Measurements from ENCODE around the gene DLK2.
"Not testable (repeated sequence)": the region's sequence is repeated elsewhere in the genome, so short reads cannot be mapped to it uniquely, and the experiment has no call there.

The DLK2 gene

GRCh38 chr6:43481075-43481474 lies 25.7 kb upstream of the DLK2 start:
- no peak for DNase-seq

- DNase-seq = no peak
These were observed 22.6 kb upstream of the DLK2 start for GRCh38 chr6:43478008-43478372.

GRCh38 chr6:43477235-43478007 lies 22.1 kb upstream of the DLK2 start, which contains the start of gene TJAP1:
TSS of gene TJAP1 (plus strand) at chr6:43477570. CDS start at chr6:43499002, 21,432 bp downstream.
- DNase-seq = peak; percentile 97

DNA sequence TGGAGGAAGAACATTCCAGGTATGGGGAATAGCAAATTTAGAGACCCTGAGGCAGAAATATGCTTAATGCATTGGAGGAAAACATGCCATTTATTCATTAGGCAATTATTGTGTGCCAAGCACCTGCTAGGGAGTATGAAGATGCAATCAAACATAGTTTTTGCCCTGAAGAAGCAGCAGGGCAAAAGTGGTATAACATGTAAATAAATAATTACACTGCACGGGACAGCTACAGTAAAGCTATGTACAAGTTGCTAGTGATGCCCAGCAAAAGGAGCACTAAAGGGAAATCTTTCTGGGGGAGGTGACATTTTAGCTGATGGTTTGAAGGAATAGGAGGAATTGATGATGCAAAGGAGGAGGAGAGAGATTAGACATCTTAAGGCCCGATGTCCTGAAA lies 21.4 kb upstream of the DLK2 start:
- no peak for DNase-seq

GRCh38 chr6:43475516-43475915 lies 20.2 kb upstream of the DLK2 start:
- peak; percentile 80 for DNase-seq

DNA sequence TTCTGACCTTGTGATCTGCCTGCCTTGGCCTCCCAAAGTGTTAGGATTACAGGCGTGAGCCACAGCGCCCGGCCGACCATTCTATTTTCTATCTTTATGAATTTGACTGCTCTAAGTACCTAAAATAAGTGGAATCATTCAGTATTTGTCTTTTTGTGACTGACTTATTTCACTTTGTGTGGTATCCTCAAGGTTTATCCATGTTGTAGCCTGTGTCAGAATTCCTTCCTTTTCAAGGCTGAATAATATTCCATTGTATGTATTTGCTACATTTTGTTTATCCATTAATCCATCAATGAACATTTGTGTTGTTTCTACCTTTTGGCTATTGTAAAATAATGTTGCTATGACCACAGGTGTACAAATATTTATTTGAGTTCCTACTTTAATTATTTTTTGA lies 17.2 kb upstream of the DLK2 start:
- DNase-seq = no peak

GRCh38 chr6:43471399-43471798 lies 16.1 kb upstream of the DLK2 start:
- DNase-seq = no peak

- no peak for DNase-seq
These were observed 14.6 kb upstream of the DLK2 start for GRCh38 chr6:43469947-43470346.

GRCh38 chr6:43468748-43469681 lies 13.7 kb upstream of the DLK2 start:
- peak; percentile 76 for DNase-seq

GRCh38 chr6:43468240-43468639 lies 12.9 kb upstream of the DLK2 start:
- DNase-seq = no peak

- no peak for DNase-seq
These were observed 12.4 kb upstream of the DLK2 start for GRCh38 chr6:43467752-43468151.

DNA sequence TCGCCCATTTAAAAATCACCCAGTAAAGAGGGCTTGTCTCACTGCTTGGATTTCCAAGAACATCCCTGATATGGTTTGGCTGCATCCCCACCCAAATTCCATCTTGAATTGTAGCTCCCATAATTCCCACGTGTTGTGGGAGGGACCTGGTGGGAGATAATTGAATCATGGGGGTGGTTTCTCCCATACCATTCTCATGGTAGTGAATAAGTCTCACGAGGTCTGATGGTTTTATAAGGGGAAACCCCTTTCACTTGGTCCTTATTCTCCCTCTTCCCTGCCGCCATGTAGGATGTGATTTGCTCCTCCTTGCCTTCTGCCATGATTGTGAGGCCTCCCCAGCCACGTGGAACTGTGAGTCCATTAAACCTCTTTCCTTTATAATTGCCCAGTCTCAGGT lies 11.9 kb upstream of the DLK2 start:
- not testable (repeated sequence) for DNase-seq

- no peak for DNase-seq
These were observed 10.6 kb upstream of the DLK2 start for GRCh38 chr6:43465948-43466347.

- DNase-seq = no peak
These were observed 9.0 kb upstream of the DLK2 start for GRCh38 chr6:43464337-43464736.

DNA sequence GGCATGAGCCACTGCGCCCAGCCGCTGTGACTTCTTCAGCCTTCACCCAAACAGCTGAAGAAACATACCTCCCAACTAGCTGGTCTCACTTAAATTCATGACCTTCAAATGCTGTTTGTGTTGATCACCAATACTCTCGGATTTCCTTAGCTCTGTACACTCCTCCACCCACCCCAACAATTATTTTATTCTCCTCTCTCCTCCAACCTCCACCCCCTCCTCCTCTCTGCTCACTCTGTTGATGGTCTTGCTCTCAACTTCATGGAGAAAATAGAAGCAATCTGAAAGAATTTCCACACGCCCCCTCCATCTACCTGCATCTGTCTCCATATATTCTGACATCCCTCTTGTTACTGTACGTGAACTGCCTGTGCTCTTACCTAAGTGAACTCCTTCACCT lies 6.6 kb upstream of the DLK2 start:
- no peak for DNase-seq

DNA sequence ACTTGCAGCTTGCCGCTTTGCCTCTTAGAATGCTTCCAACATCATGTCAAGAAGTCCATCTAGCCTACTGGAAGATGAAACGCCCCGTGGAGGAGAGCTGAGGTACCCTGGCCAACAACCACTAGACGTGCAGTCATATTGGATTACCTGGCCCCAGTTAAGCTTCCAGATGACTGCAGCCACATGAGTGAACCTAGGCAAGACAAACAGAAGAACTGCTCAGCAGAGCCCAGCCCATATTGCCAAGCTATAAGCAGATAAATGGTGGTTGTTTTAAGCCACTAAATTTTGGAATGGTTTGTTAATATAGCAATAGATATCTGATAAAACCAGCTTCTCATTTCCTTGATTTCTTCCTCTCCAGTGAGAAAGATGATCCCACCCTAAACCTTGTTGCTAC lies 4.7 kb upstream of the DLK2 start:
- no peak for DNase-seq

- no peak for DNase-seq
These were observed 4.2 kb upstream of the DLK2 start for GRCh38 chr6:43459535-43459934.

DNA sequence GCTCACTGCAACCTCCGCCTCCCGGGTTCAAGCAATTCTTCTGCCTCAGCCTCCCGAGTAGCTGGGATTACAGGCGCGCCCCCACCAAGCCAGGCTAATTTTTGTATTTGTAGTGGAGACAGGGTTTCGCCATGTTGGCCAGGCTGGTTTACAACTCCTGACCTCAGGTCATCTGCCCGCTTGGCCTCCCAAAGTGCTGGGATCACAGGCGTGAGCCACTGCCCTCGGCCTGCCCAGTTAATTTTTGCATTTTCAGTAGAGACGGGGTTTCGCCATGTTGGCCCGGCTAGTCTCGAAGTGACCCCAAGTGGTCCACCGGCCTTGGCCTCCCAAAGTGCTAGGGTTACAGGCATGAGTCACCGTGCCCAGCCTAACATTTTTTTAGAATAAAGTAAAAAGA lies 2.8 kb upstream of the DLK2 start:
- DNase-seq = not testable (repeated sequence)

DNA sequence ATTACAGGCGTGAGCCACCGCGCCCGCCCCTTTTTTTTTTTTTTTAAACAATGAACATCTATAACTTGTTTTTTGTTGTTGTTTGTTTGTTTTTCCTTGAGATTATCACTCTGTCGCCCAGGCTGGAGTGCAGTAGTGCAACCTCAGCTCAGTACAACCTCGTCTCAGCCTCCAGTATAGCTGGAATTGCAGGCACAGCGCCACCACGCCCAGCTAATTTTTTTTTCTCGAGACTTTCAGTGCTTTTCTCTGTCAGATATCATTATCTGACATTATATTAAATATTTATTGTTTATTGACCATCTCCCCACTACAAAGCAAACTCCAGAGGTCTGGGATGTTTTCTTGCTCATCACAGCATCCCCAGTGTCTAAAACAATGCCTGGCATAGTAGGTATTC lies 2.3 kb upstream of the DLK2 start:
- peak; percentile 45 for DNase-seq

- DNase-seq = peak; percentile 80
These were observed 435 bp downstream of the DLK2 start for GRCh38 chr6:43454696-43455530.

DNA sequence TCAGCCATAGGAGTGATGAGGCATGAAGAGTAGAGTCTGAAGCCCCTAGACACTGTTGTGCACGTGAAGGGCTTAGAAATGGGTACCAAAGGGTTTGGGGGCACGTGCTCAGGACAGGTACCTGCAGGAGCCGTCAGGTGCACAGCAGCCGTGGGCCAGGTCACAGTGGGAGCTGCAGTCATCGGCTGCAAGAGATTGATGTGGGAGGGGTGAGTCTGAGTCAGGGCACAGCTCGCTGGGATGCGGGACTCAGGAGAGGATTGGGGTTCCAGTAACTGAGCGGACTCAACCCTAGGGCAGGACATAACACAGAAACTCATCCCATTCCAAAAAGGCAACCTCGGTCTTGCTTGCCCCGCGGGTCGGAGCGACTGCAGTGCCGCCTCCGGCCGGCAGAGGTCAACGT lies 1.1 kb downstream of the DLK2 start:
- peak; percentile 83 for DNase-seq

DNA sequence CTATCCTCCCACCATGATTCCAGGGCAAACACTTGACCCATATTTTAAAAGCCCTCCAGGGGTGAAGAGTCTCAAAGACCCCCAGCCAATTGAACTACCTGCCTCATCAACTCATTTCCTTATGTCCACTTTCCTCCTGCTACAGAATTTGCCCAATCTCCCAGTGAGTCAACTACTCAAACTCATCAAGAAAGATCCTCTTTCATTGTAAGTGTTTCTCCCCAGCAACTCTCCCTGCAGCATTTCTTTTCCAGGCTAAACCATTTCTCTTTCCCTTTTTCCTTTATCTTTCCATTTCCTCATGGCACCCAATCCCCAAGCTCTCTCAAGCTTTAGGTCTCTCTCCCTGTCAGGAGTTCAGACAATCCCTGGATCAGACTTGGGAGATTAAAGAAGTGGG lies 1.5 kb downstream of the DLK2 start:
- DNase-seq = no peak

- no peak for DNase-seq
These were observed 2.5 kb downstream of the DLK2 start for GRCh38 chr6:43452896-43453295.
